Transverse colon (tissue), 4 donors: ENCODE measurements around the gene ST3GAL6.

ENCODE experiments used
- CTCF ChIP-seq, 5 experiments: fragments of 200-600 bp in 3 of 5; fragments of 450-650 bp in 2 of 5; sonication (generic) in 3 of 5; IDR thresholded peaks; 1 replicate in 2 of 5; 2 replicates in 3 of 5; pipeline ENCODE4 v1.5.1; 2016 to 2017; ENCODE audit warnings: antibody characterized with exemption in 5 of 5, inconsistent platforms in 3 of 5, mild to moderate bottlenecking in 2 of 5, moderate library complexity in 1 of 5
- POLR2A ChIP-seq: fragments of 450-650 bp; IDR thresholded peaks from one replicate; pipeline ENCODE4 v1.6.1; 2016; ENCODE audit warnings: antibody characterized with exemption, mild to moderate bottlenecking, moderate library complexity
- POLR2AphosphoS5 ChIP-seq, 3 donors: sonication (generic); formaldehyde crosslinking; IDR thresholded peaks; one replicate each; pipeline ENCODE4 v1.6.1; 2016; ENCODE audit warnings: antibody characterized with exemption in 3 of 3

- TF ChIP-seq CTCF (IDR thresholded peaks at IDR 0.05): no peak
- no peak for TF ChIP-seq POLR2AphosphoS5 (IDR thresholded peaks at IDR 0.05)
- no peak for TF ChIP-seq POLR2A
Measured at GRCh38 chr3:98826126-98826525, 63.0 kb downstream of the ST3GAL6 start.
